Stomach smooth muscle (tissue), 2 donors: Measurements from ENCODE around the gene CSTF2T.
"Not testable (repeated sequence)": the region's sequence is repeated elsewhere in the genome, so short reads cannot be mapped to it uniquely, and the experiment has no call there.

Source experiments
- H3K27ac ChIP-seq: one replicate; pipeline ENCODE4 v1.7.0; 2013; ENCODE audit warnings: mild to moderate bottlenecking, low read length, inconsistent platforms
- H3K27me3 ChIP-seq, 2 donors: one replicate each; pipeline ENCODE4 v1.7.0; 2013; ENCODE audit warnings: low read length in 2 of 2; ENCODE audit not compliant: insufficient read depth in 2 of 2, control insufficient read depth in 1 of 2
- H3K36me3 ChIP-seq, 2 donors: one replicate each; pipeline ENCODE4 v1.7.0; 2013; ENCODE audit warnings: low read length in 2 of 2; ENCODE audit not compliant: control insufficient read depth in 2 of 2, insufficient read depth in 2 of 2
- H3K4me1 ChIP-seq: one replicate; pipeline ENCODE4 v1.7.0; 2013; ENCODE audit warnings: low read length; ENCODE audit not compliant: control insufficient read depth, insufficient read depth
- H3K4me3 ChIP-seq, 2 donors: one replicate each; pipeline ENCODE4 v1.7.0; 2013; ENCODE audit warnings: low read length in 2 of 2
- H3K9ac ChIP-seq, 2 donors: one replicate each; pipeline ENCODE4 v1.7.0; 2013; ENCODE audit warnings: low read length in 2 of 2, mild to moderate bottlenecking in 1 of 2
- H3K9me3 ChIP-seq, 2 donors: one replicate each; pipeline ENCODE4 v1.7.0; 2013; ENCODE audit warnings: low read length in 2 of 2; ENCODE audit not compliant: control insufficient read depth in 2 of 2
- donor health status: healthy.
- donor health status: Pancreatic carcinoma.

Gene CSTF2T

GRCh38 chr10:51698473-51699063 is 827 bp downstream of the CSTF2T start:
- Histone ChIP-seq H3K9me3 (no peaks in the 10 kb centered on the region), H3K4me1 (peaks cover 23% of the 10 kb centered on the region), H3K27me3 (no peaks in the 10 kb centered on the region), H3K27ac (peak overlapping the region; percentile 95), H3K4me3 (peak overlapping the region; percentile 94 to 97), H3K9ac (peak overlapping the region; percentile 91 to 96), H3K36me3 (peaks cover 0 to 3% of the 10 kb centered on the region in 2 donors)

DNA sequence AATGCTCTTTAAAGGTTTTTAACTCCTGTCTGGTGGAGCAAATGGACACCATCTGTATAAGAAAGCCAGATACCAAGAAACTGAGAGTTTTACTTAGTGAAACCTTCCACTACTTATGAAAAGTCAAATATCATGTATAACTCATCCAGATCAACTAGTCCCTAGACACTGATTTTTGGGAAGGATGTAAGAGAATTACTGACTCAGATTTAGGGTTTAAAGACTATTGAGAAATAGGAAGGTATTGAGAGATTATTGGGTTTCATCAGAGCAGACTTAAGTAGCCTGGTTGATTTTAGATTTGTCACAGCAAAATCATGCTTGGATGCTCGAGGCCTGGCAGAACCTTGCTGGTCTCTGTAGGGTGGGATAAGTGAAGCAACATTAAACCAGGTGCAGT is 3.1 kb downstream of the CSTF2T start:
- Histone ChIP-seq H3K4me1 (peaks cover 23% of the 10 kb centered on the region), H3K4me3 (no peak overlapping the region), H3K9me3 (no peaks in the 10 kb centered on the region), H3K36me3 (peaks cover 0 to 3% of the 10 kb centered on the region in 2 donors), H3K27me3 (no peaks in the 10 kb centered on the region), H3K9ac (no peak overlapping the region), H3K27ac (no peak overlapping the region)

DNA sequence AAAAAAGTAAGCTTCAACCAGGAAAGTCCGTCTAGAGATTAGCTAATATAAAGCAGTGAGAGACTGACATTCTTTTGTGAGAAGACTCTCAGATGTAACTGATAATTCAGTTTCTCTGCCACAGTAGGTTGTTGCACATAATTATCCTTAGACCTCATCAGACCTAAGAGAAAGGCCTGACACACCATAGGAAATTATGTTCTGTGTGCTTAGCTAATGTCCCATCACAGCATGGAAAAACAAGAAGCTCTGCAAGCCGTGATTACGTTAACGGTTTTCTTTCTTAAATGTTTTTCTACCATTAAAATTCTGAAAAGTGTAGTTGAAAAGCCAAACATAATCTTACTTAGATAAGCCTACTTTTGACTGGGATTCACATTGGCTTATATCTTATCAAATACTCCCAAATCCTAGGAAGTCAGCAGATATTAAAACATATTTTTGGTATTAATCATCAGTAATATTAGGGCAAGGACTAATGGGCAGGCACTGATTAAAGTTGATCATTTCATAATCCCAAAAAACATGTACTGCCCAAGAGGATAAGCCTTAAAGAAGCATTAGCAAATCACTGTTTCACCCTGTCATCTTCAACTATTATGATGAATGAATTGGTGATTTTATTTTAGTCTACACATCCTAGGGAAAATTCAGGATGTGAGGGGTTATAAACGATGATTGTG is 5.2 kb downstream of the CSTF2T start:
- H3K27ac ChIP-seq: no peak overlapping the region
- no peak overlapping the region for H3K4me3 ChIP-seq
- peaks cover 23% of the 10 kb centered on the region for H3K4me1 ChIP-seq
- no peaks in the 10 kb centered on the region for H3K27me3 ChIP-seq
- H3K9me3 ChIP-seq: no peaks in the 10 kb centered on the region
- H3K9ac ChIP-seq: no peak overlapping the region
- peaks cover 0 to 3% of the 10 kb centered on the region in 2 donors for H3K36me3 ChIP-seq

- Histone ChIP-seq H3K27ac (no peak overlapping the region), H3K27me3 (no peaks in the 10 kb centered on the region), H3K9ac (no peak overlapping the region), H3K36me3 (no peaks in the 10 kb centered on the region), H3K9me3 (no peaks in the 10 kb centered on the region), H3K4me3 (no peak overlapping the region), H3K4me1 (no peaks in the 10 kb centered on the region)
Observed at GRCh38 chr10:51691135-51691534, 8.3 kb downstream of the CSTF2T start.

DNA sequence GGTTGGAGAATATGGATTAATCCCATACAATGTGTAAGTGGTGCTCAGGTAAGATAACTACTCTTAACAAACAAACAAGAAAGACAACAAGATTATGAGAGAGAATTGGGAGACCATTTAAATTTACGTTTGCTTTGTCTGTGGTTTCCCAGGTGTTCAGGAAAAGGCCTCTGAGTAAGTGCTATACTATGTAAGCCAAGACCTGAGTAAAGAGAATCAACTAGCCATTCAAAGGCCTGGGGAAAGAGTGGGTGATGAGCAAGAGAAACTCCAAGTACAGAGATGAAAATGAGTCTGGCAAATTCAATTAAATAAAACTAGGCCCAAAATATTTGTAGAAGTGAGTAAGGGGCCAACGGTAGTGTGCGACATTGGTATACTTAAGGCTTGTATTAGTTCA is 9.9 kb downstream of the CSTF2T start:
- H3K4me1 ChIP-seq: no peaks in the 10 kb centered on the region
- no peak overlapping the region for H3K27ac ChIP-seq
- no peak overlapping the region for H3K4me3 ChIP-seq
- H3K27me3 ChIP-seq: no peaks in the 10 kb centered on the region
- no peak overlapping the region for H3K9ac ChIP-seq
- H3K36me3 ChIP-seq: no peaks in the 10 kb centered on the region
- no peaks in the 10 kb centered on the region for H3K9me3 ChIP-seq

DNA sequence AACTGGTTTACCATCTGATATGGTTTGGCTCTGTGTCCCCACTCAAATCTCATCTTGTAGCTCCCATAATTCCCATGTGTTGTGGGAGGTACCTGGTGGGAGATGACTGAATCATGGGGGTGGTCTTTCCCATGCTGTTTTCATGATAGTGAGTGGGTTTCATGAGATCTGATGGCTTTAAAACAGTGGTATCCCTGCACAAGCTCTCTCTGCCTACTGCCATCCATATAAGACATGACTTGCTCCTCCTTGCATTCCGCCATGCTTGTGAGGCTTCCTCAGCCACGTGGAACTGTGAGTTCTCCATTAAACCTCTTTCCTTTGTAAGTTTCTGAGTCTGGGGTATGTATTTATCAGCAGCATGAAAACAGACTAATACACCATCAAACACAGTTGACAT is 10.6 kb downstream of the CSTF2T start:
- not testable (repeated sequence) for H3K4me3 ChIP-seq, H3K9ac ChIP-seq, H3K9me3 ChIP-seq, H3K27ac ChIP-seq, H3K36me3 ChIP-seq, H3K27me3 ChIP-seq, H3K4me1 ChIP-seq

- no peak overlapping the region for H3K27ac ChIP-seq
- H3K36me3 ChIP-seq: no peaks in the 10 kb centered on the region
- no peak overlapping the region for H3K4me3 ChIP-seq
- no peaks in the 10 kb centered on the region for H3K9me3 ChIP-seq
- H3K9ac ChIP-seq: no peak overlapping the region
- H3K27me3 ChIP-seq: no peaks in the 10 kb centered on the region
- no peaks in the 10 kb centered on the region for H3K4me1 ChIP-seq
Observed at GRCh38 chr10:51687296-51687695, 12.1 kb downstream of the CSTF2T start.

GRCh38 chr10:51685768-51686167 is 13.6 kb downstream of the CSTF2T start:
- no peaks in the 10 kb centered on the region for H3K36me3 ChIP-seq
- H3K4me1 ChIP-seq: no peaks in the 10 kb centered on the region
- H3K27ac ChIP-seq: no peak overlapping the region
- no peaks in the 10 kb centered on the region for H3K27me3 ChIP-seq
- H3K4me3 ChIP-seq: no peak overlapping the region
- H3K9me3 ChIP-seq: no peaks in the 10 kb centered on the region
- H3K9ac ChIP-seq: no peak overlapping the region

DNA sequence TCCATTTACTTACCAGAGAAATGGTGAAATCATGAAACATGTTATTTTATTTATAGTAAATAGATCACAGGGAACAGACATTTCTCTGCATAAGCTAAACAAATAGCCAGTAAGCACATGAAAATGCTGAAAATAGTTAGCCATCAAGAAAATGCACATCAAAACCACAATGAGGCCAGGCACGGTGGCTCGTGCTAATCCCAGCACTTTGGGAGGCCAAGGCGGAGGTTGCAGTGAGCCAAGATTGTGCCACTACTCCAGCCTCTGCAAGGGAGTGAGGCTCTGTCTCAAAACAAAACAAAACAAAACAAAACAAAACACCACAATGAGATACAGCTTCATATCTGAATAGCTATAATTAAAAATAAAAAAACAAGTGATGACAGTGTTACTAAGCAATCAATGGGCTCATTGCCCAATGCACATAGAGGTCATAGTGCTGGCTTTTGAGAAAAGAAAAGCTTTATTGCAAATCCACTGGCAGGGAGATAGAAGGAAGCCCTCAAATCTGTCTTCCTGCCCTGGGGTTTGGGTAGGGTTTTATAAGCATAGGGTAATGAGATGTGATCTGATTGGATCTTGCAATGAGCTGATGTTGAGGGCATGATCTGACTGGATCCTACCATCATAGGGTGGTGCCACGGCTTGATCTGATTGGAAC is 16.2 kb downstream of the CSTF2T start:
- H3K27ac ChIP-seq: no peak overlapping the region
- H3K9ac ChIP-seq: no peak overlapping the region
- no peaks in the 10 kb centered on the region for H3K27me3 ChIP-seq
- no peak overlapping the region for H3K4me3 ChIP-seq
- H3K9me3 ChIP-seq: no peaks in the 10 kb centered on the region
- no peaks in the 10 kb centered on the region for H3K36me3 ChIP-seq
- no peaks in the 10 kb centered on the region for H3K4me1 ChIP-seq

DNA sequence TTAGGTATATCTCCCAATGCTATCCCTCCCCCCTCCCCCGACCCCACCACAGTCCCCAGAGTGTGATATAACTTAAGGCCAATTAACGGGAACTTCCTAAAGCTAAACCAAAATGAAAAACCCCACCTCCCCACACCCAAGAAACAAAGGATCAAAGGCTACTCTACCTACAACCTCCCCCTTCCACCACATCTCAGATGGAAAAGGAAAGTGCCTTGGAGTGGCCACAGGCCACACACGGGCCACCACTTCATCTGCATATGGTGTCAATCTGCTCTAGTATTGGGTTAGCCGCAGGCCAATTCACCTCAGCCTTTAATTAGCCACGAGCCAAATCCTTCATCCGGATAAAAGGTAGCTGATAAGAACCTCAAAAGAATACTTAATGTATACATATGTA is 19.6 kb downstream of the CSTF2T start:
- Histone ChIP-seq H3K4me3 (no peak overlapping the region), H3K27me3 (no peaks in the 10 kb centered on the region), H3K4me1 (no peaks in the 10 kb centered on the region), H3K9me3 (no peaks in the 10 kb centered on the region), H3K27ac (no peak overlapping the region), H3K36me3 (no peaks in the 10 kb centered on the region), H3K9ac (no peak overlapping the region)

DNA sequence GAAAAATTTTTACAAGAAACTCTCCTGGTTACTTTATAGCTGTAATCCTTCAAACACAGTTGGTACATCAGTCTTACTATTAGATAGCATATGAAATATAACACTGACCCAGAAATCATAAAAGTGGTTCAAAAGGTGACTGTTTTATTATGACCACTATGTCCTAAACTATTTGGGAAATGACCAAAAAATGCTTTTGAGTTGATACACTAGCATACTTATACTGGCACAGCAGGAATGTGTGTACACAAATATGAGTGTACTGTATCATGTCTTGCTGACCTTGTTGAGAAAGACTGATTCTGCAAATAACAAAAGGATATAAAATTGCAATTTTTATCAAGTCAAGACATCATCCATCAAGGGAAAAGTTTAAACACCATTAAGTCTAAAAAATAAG is 24.3 kb downstream of the CSTF2T start:
- Histone ChIP-seq H3K4me3 (no peak overlapping the region), H3K27ac (no peak overlapping the region), H3K9me3 (no peaks in the 10 kb centered on the region), H3K4me1 (no peaks in the 10 kb centered on the region), H3K27me3 (no peaks in the 10 kb centered on the region), H3K36me3 (no peaks in the 10 kb centered on the region), H3K9ac (no peak overlapping the region)
